H1 (cell line): ENCODE data around the gene PAK1IP1.

ENCODE experiments used
- CREB1 ChIP-seq: IDR thresholded peaks from 2 replicates; pipeline ENCODE4 v1.6.1; 2012; ENCODE audit warnings: inconsistent platforms
- EP300 ChIP-seq, 2 experiments: IDR thresholded peaks; 1 replicate in 1 of 2; 2 replicates in 1 of 2; pipeline ENCODE4 v1.6.1; 2011 to 2012; ENCODE audit warnings: low read depth in 2 of 2, low read length in 2 of 2, mild to moderate bottlenecking in 2 of 2, borderline replicate concordance in 1 of 2, inconsistent platforms in 1 of 2, moderate library complexity in 1 of 2
- POLR2A ChIP-seq, 2 experiments: IDR thresholded peaks; 1 replicate in 1 of 2; 2 replicates in 1 of 2; pipeline ENCODE4 v1.6.1; 2011; ENCODE audit warnings: low read depth in 2 of 2, low read length in 2 of 2, mild to moderate bottlenecking in 2 of 2; ENCODE audit errors: control extremely low read depth in 1 of 2
- POLR2AphosphoS5 ChIP-seq: IDR thresholded peaks from 2 replicates; pipeline ENCODE4 v1.6.1; 2011; ENCODE audit warnings: low read depth, low read length
- SIN3A ChIP-seq, 2 experiments: IDR thresholded peaks in 1 of 2; conservative IDR thresholded peaks in 1 of 2; 2 replicates each; pipeline ENCODE4 v1.6.1; 2011 to 2012; ENCODE audit warnings: low read length in 2 of 2, improper control_type of control experiment in 1 of 2, low read depth in 1 of 2, mild to moderate bottlenecking in 1 of 2
- SIX5 ChIP-seq: IDR thresholded peaks from 2 replicates; pipeline ENCODE4 v1.6.1; 2011; ENCODE audit warnings: mild to moderate bottlenecking, low read depth, low read length
- SP2 ChIP-seq: IDR thresholded peaks from 2 replicates; pipeline ENCODE4 v1.6.1; 2012; ENCODE audit warnings: mild to moderate bottlenecking, low read length, inconsistent platforms
- ZNF274 ChIP-seq: IDR thresholded peaks from 2 replicates; pipeline ENCODE4 v1.7.0; 2012; ENCODE audit warnings: low read length, borderline replicate concordance; ENCODE audit errors: extremely low read depth
- TF ChIP-seq, protein P1 (sequence below), 3 experiments: IDR thresholded peaks; 1 replicate in 2 of 3; 2 replicates in 1 of 3; pipeline versions ENCODE4 v1.5.1 to v1.6.1; 2011; ENCODE audit warnings: low read length in 3 of 3, mild to moderate bottlenecking in 3 of 3, inconsistent platforms in 2 of 3, low read depth in 1 of 3, moderate library complexity in 1 of 3; ENCODE audit not compliant: insufficient read depth in 1 of 3; ENCODE audit errors: control extremely low read depth in 1 of 3

DNA sequence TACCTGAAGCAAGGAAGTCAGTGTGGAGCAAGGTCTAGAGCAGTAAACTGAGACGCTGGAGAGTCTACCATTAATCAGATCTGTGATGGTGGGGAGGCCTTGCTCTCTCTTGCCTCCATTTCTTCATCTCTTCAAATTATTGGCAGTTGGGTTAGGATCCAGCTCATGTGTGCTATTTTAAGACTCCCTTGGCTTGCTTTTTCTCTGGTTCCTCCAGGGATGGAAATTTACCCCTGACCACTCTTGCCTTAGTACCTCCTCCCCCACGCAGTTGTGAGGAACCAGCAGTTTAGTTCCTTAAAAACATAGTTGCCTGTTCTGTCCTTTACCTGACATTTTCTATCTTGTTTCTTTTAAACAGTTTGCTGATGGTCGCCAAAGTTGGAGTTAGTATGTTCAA is 35.5 kb downstream of the PAK1IP1 start:
- TF ChIP-seq, protein P1, sequence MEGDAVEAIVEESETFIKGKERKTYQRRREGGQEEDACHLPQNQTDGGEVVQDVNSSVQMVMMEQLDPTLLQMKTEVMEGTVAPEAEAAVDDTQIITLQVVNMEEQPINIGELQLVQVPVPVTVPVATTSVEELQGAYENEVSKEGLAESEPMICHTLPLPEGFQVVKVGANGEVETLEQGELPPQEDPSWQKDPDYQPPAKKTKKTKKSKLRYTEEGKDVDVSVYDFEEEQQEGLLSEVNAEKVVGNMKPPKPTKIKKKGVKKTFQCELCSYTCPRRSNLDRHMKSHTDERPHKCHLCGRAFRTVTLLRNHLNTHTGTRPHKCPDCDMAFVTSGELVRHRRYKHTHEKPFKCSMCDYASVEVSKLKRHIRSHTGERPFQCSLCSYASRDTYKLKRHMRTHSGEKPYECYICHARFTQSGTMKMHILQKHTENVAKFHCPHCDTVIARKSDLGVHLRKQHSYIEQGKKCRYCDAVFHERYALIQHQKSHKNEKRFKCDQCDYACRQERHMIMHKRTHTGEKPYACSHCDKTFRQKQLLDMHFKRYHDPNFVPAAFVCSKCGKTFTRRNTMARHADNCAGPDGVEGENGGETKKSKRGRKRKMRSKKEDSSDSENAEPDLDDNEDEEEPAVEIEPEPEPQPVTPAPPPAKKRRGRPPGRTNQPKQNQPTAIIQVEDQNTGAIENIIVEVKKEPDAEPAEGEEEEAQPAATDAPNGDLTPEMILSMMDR (IDR thresholded peaks at IDR 0.05; ENCODE audit: control extremely low read depth in 1 of 3, insufficient read depth in 1 of 3, low read depth in 1 of 3, low read length in 3 of 3), result no peak
- TF ChIP-seq EP300 (IDR thresholded peaks at IDR 0.05; ENCODE audit: borderline replicate concordance in 1 of 2, low read depth in 2 of 2, low read length in 2 of 2) (no peak), SIN3A (conservative IDR thresholded peaks at IDR 0.05 in 1 of 2, IDR thresholded peaks at IDR 0.05 in 1 of 2; ENCODE audit: low read depth in 1 of 2, low read length in 2 of 2) (no peak), POLR2A (IDR thresholded peaks at IDR 0.05; ENCODE audit: control extremely low read depth in 1 of 2, low read depth in 2 of 2, low read length in 2 of 2) (no peak), CREB1 (no peak), ZNF274 (no peak), POLR2AphosphoS5 (no peak), SP2 (no peak), SIX5 (no peak)
